Endothelial cell of umbilical vein (primary cell): Measurements from ENCODE around the gene ZNF800.

Experiments used
- CTCF ChIP-seq, 2 donors: IDR thresholded peaks; 1 replicate in 1 of 2; 2 replicates in 1 of 2; pipeline ENCODE4 v1.5.1; 2011; ENCODE audit warnings: low read length in 2 of 2, mild to moderate bottlenecking in 2 of 2, moderate library complexity in 2 of 2, control low read depth in 1 of 2, inconsistent platforms in 1 of 2, low read depth in 1 of 2; ENCODE audit not compliant: insufficient read depth in 1 of 2; ENCODE audit errors: extremely low read depth in 1 of 2
- EZH2 ChIP-seq: IDR thresholded peaks from 2 replicates; pipeline ENCODE4 v1.6.1; 2012; ENCODE audit warnings: borderline replicate concordance, low read depth, mild to moderate bottlenecking, moderate library complexity, low read length, inconsistent platforms; ENCODE audit not compliant: severe bottlenecking
- GATA2 ChIP-seq: IDR thresholded peaks from 2 replicates; pipeline ENCODE4 v1.7.0; 2011; ENCODE audit warnings: low read depth, mild to moderate bottlenecking, moderate library complexity, mixed read lengths, low read length; ENCODE audit not compliant: insufficient read length, insufficient read depth

- TF ChIP-seq CTCF (IDR thresholded peaks at IDR 0.05; ENCODE audit: extremely low read depth in 1 of 2, insufficient read depth in 1 of 2, low read depth in 1 of 2, low read length in 2 of 2) (no peak), EZH2 (no peak), GATA2 (no peak)
Measured at GRCh38 chr7:127392182-127392565, 334 bp downstream of the ZNF800 start.
